DMS114 treated with DMSO at 0.1 percent for 48 hours (cell line): ENCODE measurements around the gene MAPK8IP1.

Experiments
- DNase-seq: peaks from one replicate; lab custom pipeline; 2025; ENCODE audit not compliant: unreplicated experiment; lab: John Stamatoyannopoulos, UW

The MAPK8IP1 gene

GRCh38 chr11:45859661-45860140 is 25.8 kb upstream of the MAPK8IP1 start:
- no peak for DNase-seq

GRCh38 chr11:45860348-45860747 is 25.1 kb upstream of the MAPK8IP1 start:
- DNase-seq = no peak

GRCh38 chr11:45860764-45861510 is 24.5 kb upstream of the MAPK8IP1 start:
- no peak for DNase-seq

- no peak for DNase-seq
Observed at GRCh38 chr11:45864041-45864440, 21.4 kb upstream of the MAPK8IP1 start.

GRCh38 chr11:45869551-45869950 is 15.9 kb upstream of the MAPK8IP1 start:
- no peak for DNase-seq

GRCh38 chr11:45870706-45871105 is 14.7 kb upstream of the MAPK8IP1 start:
- DNase-seq = no peak

GRCh38 chr11:45871638-45872037 is 13.8 kb upstream of the MAPK8IP1 start:
- DNase-seq = no peak

GRCh38 chr11:45872651-45873356 is 12.6 kb upstream of the MAPK8IP1 start:
- DNase-seq = no peak

GRCh38 chr11:45876401-45876800 is 9.1 kb upstream of the MAPK8IP1 start:
- DNase-seq = no peak

GRCh38 chr11:45877221-45877620 is 8.2 kb upstream of the MAPK8IP1 start:
- no peak for DNase-seq

- no peak for DNase-seq
Observed at GRCh38 chr11:45877845-45878244, 7.6 kb upstream of the MAPK8IP1 start.

- no peak for DNase-seq
Observed at GRCh38 chr11:45879803-45880686, 5.4 kb upstream of the MAPK8IP1 start.

GRCh38 chr11:45880772-45881570 is 4.5 kb upstream of the MAPK8IP1 start:
- DNase-seq = no peak

GRCh38 chr11:45881708-45882368 is 3.6 kb upstream of the MAPK8IP1 start:
- no peak for DNase-seq

- no peak for DNase-seq
Observed at GRCh38 chr11:45884596-45885185, 760 bp upstream of the MAPK8IP1 start.

GRCh38 chr11:45885921-45886721 is 670 bp downstream of the MAPK8IP1 start:
- DNase-seq = no peak

GRCh38 chr11:45886816-45887520 is 1.5 kb downstream of the MAPK8IP1 start:
- DNase-seq = no peak

- no peak for DNase-seq
Observed at GRCh38 chr11:45887587-45887986, 2.1 kb downstream of the MAPK8IP1 start.
